GM12873 (cell line): Measurements from ENCODE around the gene PDIK1L.

Experiments
- TF ChIP-seq, protein P1 (sequence below): IDR thresholded peaks from 2 replicates; pipeline ENCODE4 v1.5.1; 2012; ENCODE audit warnings: low read depth, mild to moderate bottlenecking, moderate library complexity, low read length, control low read depth; ENCODE audit not compliant: insufficient read depth; ENCODE audit errors: missing control alignments

PDIK1L gene

DNA sequence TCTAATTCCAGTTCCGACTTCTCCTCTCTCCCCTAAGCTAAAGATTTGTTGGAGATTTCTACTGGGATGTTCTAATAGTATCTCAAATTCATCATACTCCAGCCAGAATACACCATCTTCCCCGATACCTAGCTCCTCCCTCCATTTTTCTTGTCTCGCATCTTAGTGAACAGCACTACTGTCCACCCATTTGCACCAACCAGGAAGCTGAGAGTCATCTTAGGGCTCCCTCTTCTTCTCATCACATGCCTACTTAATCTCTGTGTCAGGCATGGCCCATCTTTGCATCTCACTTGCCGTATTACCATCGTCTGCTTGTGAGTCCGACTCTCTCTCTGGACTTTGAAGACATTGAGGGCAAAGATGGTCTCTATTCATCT lies 40.7 kb upstream of the PDIK1L start:
- TF ChIP-seq, protein P1, sequence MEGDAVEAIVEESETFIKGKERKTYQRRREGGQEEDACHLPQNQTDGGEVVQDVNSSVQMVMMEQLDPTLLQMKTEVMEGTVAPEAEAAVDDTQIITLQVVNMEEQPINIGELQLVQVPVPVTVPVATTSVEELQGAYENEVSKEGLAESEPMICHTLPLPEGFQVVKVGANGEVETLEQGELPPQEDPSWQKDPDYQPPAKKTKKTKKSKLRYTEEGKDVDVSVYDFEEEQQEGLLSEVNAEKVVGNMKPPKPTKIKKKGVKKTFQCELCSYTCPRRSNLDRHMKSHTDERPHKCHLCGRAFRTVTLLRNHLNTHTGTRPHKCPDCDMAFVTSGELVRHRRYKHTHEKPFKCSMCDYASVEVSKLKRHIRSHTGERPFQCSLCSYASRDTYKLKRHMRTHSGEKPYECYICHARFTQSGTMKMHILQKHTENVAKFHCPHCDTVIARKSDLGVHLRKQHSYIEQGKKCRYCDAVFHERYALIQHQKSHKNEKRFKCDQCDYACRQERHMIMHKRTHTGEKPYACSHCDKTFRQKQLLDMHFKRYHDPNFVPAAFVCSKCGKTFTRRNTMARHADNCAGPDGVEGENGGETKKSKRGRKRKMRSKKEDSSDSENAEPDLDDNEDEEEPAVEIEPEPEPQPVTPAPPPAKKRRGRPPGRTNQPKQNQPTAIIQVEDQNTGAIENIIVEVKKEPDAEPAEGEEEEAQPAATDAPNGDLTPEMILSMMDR, result no peak

DNA sequence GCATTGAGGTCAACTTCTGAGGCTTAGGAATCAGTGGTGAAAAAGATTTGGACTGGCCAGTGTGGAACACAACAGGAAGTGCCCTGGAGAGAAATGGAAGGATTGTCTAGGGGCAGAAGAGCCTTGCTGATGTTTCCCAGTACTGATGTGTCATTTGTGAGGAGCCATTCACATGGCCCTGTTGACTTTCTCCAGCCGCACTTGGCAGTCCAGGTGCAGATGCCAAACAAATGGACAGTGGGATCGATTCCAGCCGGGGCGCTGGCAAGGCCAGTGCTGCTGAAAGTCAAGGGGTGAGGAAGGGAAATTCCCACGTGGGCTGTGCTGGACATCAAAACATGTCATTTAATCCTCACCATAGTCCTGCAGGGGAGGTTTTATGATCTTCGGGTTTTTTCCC lies 39.3 kb upstream of the PDIK1L start:
- TF ChIP-seq, protein P1, result no peak

DNA sequence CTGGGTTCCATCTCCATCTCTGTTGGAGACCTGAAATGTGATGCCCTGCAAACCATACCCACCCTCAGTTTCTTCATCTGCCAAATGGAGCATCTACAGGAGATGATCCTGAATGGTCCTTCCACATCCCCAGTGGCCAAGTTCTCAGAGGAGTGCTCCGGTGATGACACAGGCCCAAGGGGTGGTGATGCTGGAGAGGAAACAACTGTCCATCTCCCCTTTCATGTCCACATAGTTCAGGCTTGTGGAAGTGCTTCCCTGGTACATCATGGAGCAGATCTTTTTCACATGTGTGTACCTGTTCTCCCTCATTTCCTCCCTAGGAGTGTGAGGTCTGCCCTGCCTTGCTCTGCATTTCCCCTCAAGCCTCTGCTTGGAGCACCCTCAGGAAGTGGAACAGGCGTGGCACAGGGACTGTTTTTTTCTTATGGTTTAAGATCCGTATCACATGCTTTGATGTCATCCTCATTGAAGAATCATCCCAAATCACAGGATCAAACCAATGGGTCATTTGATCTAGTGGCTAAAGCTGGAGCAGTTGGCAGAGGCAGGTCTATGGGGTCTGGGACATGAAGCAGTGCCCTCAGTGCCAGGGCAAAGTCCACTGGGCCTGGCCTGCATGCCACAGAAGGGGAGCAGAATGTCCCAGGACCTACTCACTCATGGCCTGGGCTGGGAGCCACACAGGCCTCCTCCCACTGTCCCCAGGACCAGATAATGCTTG lies 36.0 kb upstream of the PDIK1L start:
- TF ChIP-seq, protein P1, result no peak

DNA sequence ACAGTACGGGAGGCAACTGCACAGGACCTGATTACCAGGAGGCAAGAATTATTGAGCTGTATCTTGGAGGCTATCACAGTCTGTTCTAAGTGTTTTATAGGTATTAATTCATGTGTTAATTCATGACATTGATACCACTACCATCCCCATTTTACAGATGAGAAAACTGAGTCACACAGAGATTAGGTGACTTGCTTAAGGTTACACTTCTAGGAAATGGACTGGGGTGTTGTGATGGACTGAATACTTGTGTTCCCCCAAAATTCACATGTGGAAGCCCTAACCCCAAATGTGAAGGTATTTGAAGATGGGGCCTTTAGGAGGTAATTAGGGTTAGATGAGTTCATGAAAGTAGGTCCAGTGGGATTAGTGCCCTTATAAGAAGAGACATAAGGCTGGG lies 34.1 kb upstream of the PDIK1L start:
- TF ChIP-seq, protein P1, result no peak

DNA sequence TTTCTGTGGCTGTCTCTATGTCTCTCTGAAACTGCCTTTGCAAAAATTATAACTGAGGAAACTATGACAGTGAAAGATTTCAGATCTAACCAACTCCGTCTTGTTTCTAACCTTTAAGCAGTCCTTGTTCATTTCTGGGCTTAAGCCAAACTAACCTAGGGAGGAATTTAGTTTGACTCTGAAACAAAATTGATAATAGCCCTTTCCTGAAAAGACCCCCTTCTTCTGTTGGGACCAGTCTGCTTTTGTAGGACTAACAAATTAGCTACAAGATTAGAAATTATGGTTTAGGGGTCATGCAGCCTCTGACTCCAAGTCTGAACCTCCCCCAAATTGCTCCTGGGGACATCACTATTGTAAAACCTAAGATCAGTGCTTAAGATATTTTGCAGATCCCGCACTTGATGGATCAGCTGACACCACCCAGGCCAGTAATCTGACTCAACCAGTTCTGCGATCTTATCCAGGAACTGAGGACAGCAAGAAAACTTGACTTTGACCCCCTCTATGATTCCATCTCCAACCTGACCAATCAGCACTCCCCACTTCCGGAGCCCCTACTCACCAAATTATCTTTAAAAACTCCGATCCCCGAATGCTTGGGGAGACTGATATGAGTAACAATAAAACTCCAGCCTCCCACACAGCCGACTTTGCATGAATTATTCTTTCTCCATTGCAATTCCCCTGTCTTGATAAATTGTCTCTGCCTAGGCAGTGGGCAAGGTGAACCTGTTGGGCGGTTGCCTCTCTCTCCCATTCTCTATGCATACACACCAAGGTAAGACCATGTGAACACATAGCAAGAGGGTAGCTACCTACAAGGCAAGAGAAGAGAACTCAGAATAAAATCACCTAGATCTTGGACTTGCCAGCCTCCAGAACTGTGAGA lies 33.1 kb upstream of the PDIK1L start:
- TF ChIP-seq, protein P1, result no peak

DNA sequence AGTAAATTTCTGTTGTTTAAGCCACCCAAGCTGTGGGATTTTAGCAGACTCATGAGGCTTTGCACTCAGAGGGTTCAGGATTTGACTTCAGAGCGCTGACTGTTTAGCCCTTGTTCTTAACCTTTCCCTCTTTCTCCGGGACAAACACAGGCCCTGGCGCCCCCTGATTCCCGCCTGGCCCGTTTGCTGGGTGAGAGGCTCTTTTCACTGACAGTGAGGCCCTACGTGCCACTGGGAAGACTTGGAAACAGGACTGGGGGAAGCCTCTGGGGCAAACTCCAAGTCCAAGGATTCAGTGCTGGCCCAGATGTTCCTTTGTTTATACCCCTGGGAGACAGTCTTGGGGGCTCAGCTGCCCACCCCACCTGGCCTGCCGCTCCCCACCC lies 32.5 kb upstream of the PDIK1L start:
- TF ChIP-seq, protein P1, result no peak
